IMR-90 (cell line): Measurements from ENCODE around the gene ASNSD1. TPM values are rescaled to one million over a fixed set of nuclear protein-coding genes. Genes with fewer than 3 reads are reported as not detected.

Experiments
- ATAC-seq: fragments of 200-7000 bp; cut with Tn5 transposase; 2 replicates; pipeline ENCODE4 v1.9.1; 2020; ENCODE audit warnings: low read depth, mild to moderate bottlenecking, moderate library complexity
- BruUV-seq: library from RNA; stranded (reverse); fragments of 400-500 nt; replicated peaks from 2 replicates; lab custom pipeline; 2021; lab: Mats Ljungman, UMichigan
- CTCF ChIA-PET: fragments of 300-600 bp; formaldehyde crosslinking; extraction: SDS; loops from one replicate; lab custom pipeline; 2021; ENCODE audit warnings: antibody characterized with exemption; lab: Yijun Ruan, JAX
- POLR2A ChIA-PET: fragments of 300-600 bp; sonication (Branson Sonifier 250); formaldehyde crosslinking; loops from one replicate; lab custom pipeline; 2022; ENCODE audit warnings: antibody characterized with exemption; ENCODE audit not compliant: unreplicated experiment; lab: Charles Lee
- DNase-seq: peaks from one replicate; pipeline ENCODE4 v3.0.0; 2013
- H2AFZ ChIP-seq: replicated peaks from 2 replicates; pipeline ENCODE3; 2013; ENCODE audit warnings: low read length, mild to moderate bottlenecking; ENCODE audit not compliant: poor library complexity
- H2AK5ac ChIP-seq: 2 replicates; pipeline ENCODE4 v1.6.1; 2013; ENCODE audit warnings: low read depth, low read length, inconsistent platforms
- H2AK9ac ChIP-seq: replicated peaks from 2 replicates; pipeline ENCODE3; 2013; ENCODE audit warnings: mild to moderate bottlenecking, low read depth, low read length, moderate library complexity; ENCODE audit not compliant: poor library complexity
- H2BK120ac ChIP-seq: 2 replicates; pipeline ENCODE4 v1.6.1; 2013; ENCODE audit warnings: low read depth, low read length, inconsistent platforms
- H2BK15ac ChIP-seq: 3 replicates; pipeline ENCODE4 v1.6.1; 2013; ENCODE audit warnings: low read depth, low read length, inconsistent platforms
- H2BK20ac ChIP-seq: 2 replicates; pipeline ENCODE4 v1.6.1; 2013; ENCODE audit warnings: low read depth, mild to moderate bottlenecking, inconsistent platforms, low read length, moderate library complexity
- H2BK5ac ChIP-seq: 2 replicates; pipeline ENCODE4 v1.6.1; 2013; ENCODE audit warnings: mild to moderate bottlenecking, low read depth, low read length, inconsistent platforms; ENCODE audit not compliant: poor library complexity, severe bottlenecking
- H3K14ac ChIP-seq: replicated peaks from 2 replicates; pipeline ENCODE4 v1.6.1; 2013; ENCODE audit warnings: low read depth, low read length, inconsistent platforms
- H3K18ac ChIP-seq: 2 replicates; pipeline ENCODE4 v1.6.1; 2013; ENCODE audit warnings: low read depth, low read length, control low read depth
- H3K23ac ChIP-seq: 2 replicates; pipeline ENCODE4 v1.6.1; 2013; ENCODE audit warnings: low read depth, low read length, inconsistent platforms
- H3K27ac ChIP-seq: 2 replicates; pipeline ENCODE4 v1.5.1; 2013; ENCODE audit warnings: mild to moderate bottlenecking, control low read depth, low read length; ENCODE audit not compliant: insufficient read depth
- H3K27me3 ChIP-seq: 2 replicates; pipeline ENCODE4 v1.6.1; 2013; ENCODE audit warnings: low read length; ENCODE audit not compliant: control insufficient read depth, insufficient read depth
- H3K36me3 ChIP-seq: 2 replicates; pipeline ENCODE4 v1.6.1; 2013; ENCODE audit warnings: low read length, mixed read lengths; ENCODE audit not compliant: control insufficient read depth, insufficient read depth
- H3K4ac ChIP-seq: 2 replicates; pipeline ENCODE4 v1.6.1; 2013; ENCODE audit warnings: low read depth, low read length, inconsistent platforms
- H3K4me1 ChIP-seq: 2 replicates; pipeline ENCODE4 v1.6.1; 2013; ENCODE audit warnings: low read length, mixed read lengths; ENCODE audit not compliant: control insufficient read depth, insufficient read depth
- H3K4me2 ChIP-seq: 2 replicates; pipeline ENCODE4 v1.6.1; 2013; ENCODE audit warnings: low read depth, mild to moderate bottlenecking, control low read depth, low read length, moderate library complexity
- H3K4me3 ChIP-seq: 2 replicates; pipeline ENCODE4 v1.5.1; 2013; ENCODE audit warnings: low read depth, mild to moderate bottlenecking, control low read depth, low read length, moderate library complexity; ENCODE audit not compliant: insufficient read depth
- H3K56ac ChIP-seq: 2 replicates; pipeline ENCODE4 v1.6.1; 2013; ENCODE audit warnings: low read length, inconsistent platforms; ENCODE audit not compliant: insufficient read depth; ENCODE audit errors: extremely low read depth
- H3K79me1 ChIP-seq, 2 experiments: 2 replicates each; pipeline ENCODE4 v1.6.1; 2013; ENCODE audit warnings: low read length in 2 of 2, inconsistent platforms in 1 of 2, low read depth in 1 of 2
- H3K9ac ChIP-seq: 2 replicates; pipeline ENCODE4 v1.6.1; 2013; ENCODE audit warnings: low read depth, low read length, control low read depth
- H3K9me1 ChIP-seq: 2 replicates; pipeline ENCODE4 v1.6.1; 2013; ENCODE audit warnings: low read length, inconsistent platforms; ENCODE audit not compliant: insufficient read depth
- H3K9me3 ChIP-seq: 2 replicates; pipeline ENCODE4 v1.6.1; 2013; ENCODE audit warnings: low read length; ENCODE audit not compliant: control insufficient read depth, insufficient read depth
- H4K20me1 ChIP-seq: 2 replicates; pipeline ENCODE4 v1.6.1; 2013; ENCODE audit warnings: low read length, inconsistent platforms; ENCODE audit not compliant: insufficient read depth
- H4K5ac ChIP-seq: 2 replicates; pipeline ENCODE4 v1.6.1; 2013; ENCODE audit warnings: mild to moderate bottlenecking, low read depth, low read length, control low read depth
- H4K8ac ChIP-seq, 2 experiments: 2 replicates each; pipeline ENCODE4 v1.6.1; 2013; ENCODE audit warnings: low read depth in 2 of 2, low read length in 2 of 2, control low read depth in 1 of 2, inconsistent platforms in 1 of 2
- H4K91ac ChIP-seq: 2 replicates; pipeline ENCODE4 v1.6.1; 2013; ENCODE audit warnings: low read depth, low read length, inconsistent platforms; ENCODE audit not compliant: insufficient read depth
- CEBPB ChIP-seq: IDR thresholded peaks from 2 replicates; pipeline ENCODE4 v1.6.1; 2012; ENCODE audit warnings: low read depth, low read length, improper control_type of control experiment
- NFE2L2 ChIP-seq: fragments of 150-350 bp; IDR thresholded peaks from 2 replicates; pipeline ENCODE4 v1.6.1; 2016; ENCODE audit warnings: low read depth, mild to moderate bottlenecking, low read length
- POLR2A ChIP-seq: IDR thresholded peaks from 2 replicates; pipeline ENCODE4 v1.6.1; 2012; ENCODE audit warnings: mild to moderate bottlenecking, low read depth, low read length
- WGBS, 2 experiments: methylation state at CpG; one replicate each; pipeline versions ENCODE4 v1.1.5 to v1.1.7; 2013; ENCODE audit warnings: missing lambda C conversion rate in 2 of 2; ENCODE audit not compliant: insufficient read length in 1 of 2; ENCODE audit errors: extremely low coverage in 2 of 2; 5-methylcytosine and 5-hydroxymethylcytosine counted together
- dilution Hi-C: fragments of 300-500 bp; cut with HindIII; formaldehyde crosslinking; loops from one replicate; pipeline ENCODE4 v1.14.3; 2018; ENCODE audit warnings: low sequenced_read_pairs; ENCODE audit not compliant: unreplicated experiment
- in situ Hi-C: fragments of 300-500 bp; cut with MboI; formaldehyde crosslinking; loops from 3 replicates; pipeline ENCODE4 v1.14.3; 2019; ENCODE audit warnings: low sequenced_read_pairs, inconsistent platforms, mixed read lengths
- intact Hi-C: fragments of 100-400 bp; cut with micrococcal nuclease; formaldehyde crosslinking; loops from 2 replicates; pipeline ENCODE4 v1.10.0; 2022
- polyA plus RNA-seq, 3 experiments: library from polyadenylated mRNA; depleted of rRNA; stranded (reverse); fragments of >200 nt; gene quantifications; 2 replicates each; pipeline ENCODE4 v1.2.3, GENCODE V29; 2012; ENCODE audit warnings: low replicate concordance in 1 of 3
- total RNA-seq: library from RNA; depleted of rRNA; stranded (reverse); fragments of >200 nt; gene quantifications from 2 replicates; pipeline ENCODE4 v1.2.3, GENCODE V29; 2012

The ASNSD1 gene
- total and polyA plus RNA-seq, 2 of the 4 experiments (the other 2 are of a cell fraction): 29.1 to 35.7 TPM

GRCh38 chr2:189639007-189639609, 22.2 kb upstream of the ASNSD1 start:
- Histone ChIP-seq H3K14ac (no peak overlapping the region), H3K4me1 (no peaks in the 10 kb centered on the region), H3K9me3 (no peaks in the 10 kb centered on the region), H3K27me3 (no peaks in the 10 kb centered on the region), H4K8ac (no peak overlapping the region), H3K36me3 (no peaks in the 10 kb centered on the region), H2AFZ (no peak overlapping the region), H3K4ac (no peak overlapping the region), H3K56ac (no peak overlapping the region), H3K4me2 (no peak overlapping the region), H4K91ac (no peak overlapping the region), H2BK5ac (no peak overlapping the region), H3K23ac (no peak overlapping the region), H3K27ac (no peak overlapping the region), H3K9ac (no peak overlapping the region), H3K18ac (no peak overlapping the region), H2BK120ac (no peak overlapping the region), H3K4me3 (no peak overlapping the region), H3K9me1 (no peaks in the 10 kb centered on the region), H2BK15ac (no peak overlapping the region; the same call in 2 of the 3 replicates), H2BK20ac (no peak overlapping the region), H3K79me1 (no peaks in the 10 kb centered on the region), H2AK9ac (no peak overlapping the region), H4K20me1 (no peaks in the 10 kb centered on the region), H2AK5ac (no peak overlapping the region), H4K5ac (no peak overlapping the region)
- in situ Hi-C loops: loop anchor here (10.0 kb wide), 1 partner anchor 164 kb away; no protein-coding TSS in a partner anchor
- 40% methylated on average over 2 of the region's 3 CpGs; no CpG with 5 or more reads in 1 of the 2 experiments for WGBS, 2 experiments
- TF ChIP-seq CEBPB (peak; percentile 22; the same call in 1 of the 2 replicates), POLR2A (no peak), NFE2L2 (no peak)
- no TSS peak for BruUV-seq
- no peak for DNase-seq
- ChIA-PET POLR2A (no interaction called here), CTCF (no interaction called here)
- no peak for ATAC-seq
- intact Hi-C loops: no loop called here
- dilution Hi-C loops: no loop called here
